ENCODE measurements around the gene TRIM52.
"Not testable (repeated sequence)": the region's sequence is repeated elsewhere in the genome, so short reads cannot be mapped to it uniquely, and the experiment has no call there.

GRCh38 chr5:181209006-181209405 lies 51.9 kb downstream of the TRIM52 start:
- not testable (repeated sequence) for TF ChIP-seq CTCF (IDR thresholded peaks at IDR 0.05); EP300 (IDR thresholded peaks at IDR 0.05); SMC3 (IDR thresholded peaks at IDR 0.05); RCOR1 (IDR thresholded peaks at IDR 0.05; ENCODE audit: low read depth, low read length)
